Pancreas (tissue), 10 donors: ENCODE results near the gene AOAH. TPM values are rescaled to one million over a fixed set of nuclear protein-coding genes. Genes with fewer than 3 reads are reported as not detected.

Experiments used
- ATAC-seq, 4 donors: fragments of 200-7000 bp; cut with Tn5 transposase; one replicate each; pipeline versions ENCODE4 v1.8.0 to v1.9.1; 2020; ENCODE audit warnings: mild to moderate bottlenecking in 4 of 4, moderate library complexity in 4 of 4
- DNase-seq, 6 donors: peaks; one replicate each; pipeline ENCODE4 v3.0.0-alpha.2; 2020
- FAIRE-seq: peaks from 2 replicates; lab custom pipeline; 2012; peaks lifted over from hg19 to GRCh38; lab: Jason Lieb, UNC
- H3K27ac ChIP-seq, 4 donors: fragments of 200-600 bp; sonication (generic); 1 replicate in 3 of 4; 2 replicates in 1 of 4; pipeline versions ENCODE4 v1.5.0 to v1.8.0; 2020
- H3K27me3 ChIP-seq, 4 donors: fragments of 200-600 bp; one replicate each; pipeline ENCODE4 v1.8.0; 2021
- H3K36me3 ChIP-seq, 3 donors: fragments of 200-600 bp; sonication (generic) in 1 of 3; one replicate each; pipeline versions ENCODE4 v1.5.0 to v1.8.0; 2020 to 2021
- H3K4me1 ChIP-seq, 3 donors: fragments of 200-600 bp; one replicate each; pipeline ENCODE4 v1.8.0; 2021
- H3K4me3 ChIP-seq, 4 donors: fragments of 200-600 bp; sonication (generic) in 2 of 4; one replicate each; pipeline versions ENCODE4 v1.5.0 to v1.8.0; 2020 to 2021
- H3K9me3 ChIP-seq, 4 donors: fragments of 200-600 bp; one replicate each; pipeline ENCODE4 v1.8.0; 2021
- WGBS, 2 donors: extraction: QIAGEN DNeasy Blood & Tissue Kit; methylation state at CpG; one replicate each; pipeline ENCODE4 v1.1.7; 2013; 5-methylcytosine and 5-hydroxymethylcytosine counted together
- intact Hi-C, 3 donors: fragments of 100-400 bp; cut with DNase I; formaldehyde crosslinking; loops; one replicate each; pipeline versions ENCODE4 v1.11.1 to v1.14.2; 2022
- polyA plus RNA-seq, 2 donors: library from polyadenylated mRNA; stranded (reverse); fragments of 200-250 nt; gene quantifications; one replicate each; pipeline ENCODE4 v1.2.3, GENCODE V29; 2013
- total RNA-seq, 6 donors: library from RNA; stranded (reverse); fragmentation: NEBNext Ultra II Directional in 4 of 6; extraction: Animal tissue kit (Norgen Biotek cat#: 25700) in 4 of 6; gene quantifications; one replicate each; pipeline versions ENCODE4 v1.2.1 to v1.2.4, GENCODE V29; 2021 to 2023
- TF ChIP-seq, protein P1 (sequence below), 4 donors: fragments of 200-600 bp; sonication (generic) in 3 of 4; IDR thresholded peaks; one replicate each; pipeline versions ENCODE4 v1.5.0 to v1.8.0; 2021; ENCODE audit warnings: antibody characterized with exemption in 4 of 4
- donor health status: healthy with polysubstance abuse.
- donor health status: DM: no; HTN: no; CAD: no; lungs with moderate emphysema.
- donor health status: DM: no; HTN: no; CAD: no.
- donor health status: control.
- donor health status: control.
- donor health status: Bipolar disorder and iron deficiency.
- donor health status: DM: yes; HTN: yes; CAD: no.
- donor health status: DM: no; HTN: no; CAD: no.
- donor health status: DM: no; HTN: no; CAD: no.
- donor health status: DM: yes; HTN: yes; CAD: no.

AOAH gene
- total and polyA plus RNA-seq, 8 donors = 0.79 to 9.0 (median 2.1) TPM

GRCh38 chr7:36749282-36749960, 25.1 kb upstream of the AOAH start:
- TF ChIP-seq, protein P1, sequence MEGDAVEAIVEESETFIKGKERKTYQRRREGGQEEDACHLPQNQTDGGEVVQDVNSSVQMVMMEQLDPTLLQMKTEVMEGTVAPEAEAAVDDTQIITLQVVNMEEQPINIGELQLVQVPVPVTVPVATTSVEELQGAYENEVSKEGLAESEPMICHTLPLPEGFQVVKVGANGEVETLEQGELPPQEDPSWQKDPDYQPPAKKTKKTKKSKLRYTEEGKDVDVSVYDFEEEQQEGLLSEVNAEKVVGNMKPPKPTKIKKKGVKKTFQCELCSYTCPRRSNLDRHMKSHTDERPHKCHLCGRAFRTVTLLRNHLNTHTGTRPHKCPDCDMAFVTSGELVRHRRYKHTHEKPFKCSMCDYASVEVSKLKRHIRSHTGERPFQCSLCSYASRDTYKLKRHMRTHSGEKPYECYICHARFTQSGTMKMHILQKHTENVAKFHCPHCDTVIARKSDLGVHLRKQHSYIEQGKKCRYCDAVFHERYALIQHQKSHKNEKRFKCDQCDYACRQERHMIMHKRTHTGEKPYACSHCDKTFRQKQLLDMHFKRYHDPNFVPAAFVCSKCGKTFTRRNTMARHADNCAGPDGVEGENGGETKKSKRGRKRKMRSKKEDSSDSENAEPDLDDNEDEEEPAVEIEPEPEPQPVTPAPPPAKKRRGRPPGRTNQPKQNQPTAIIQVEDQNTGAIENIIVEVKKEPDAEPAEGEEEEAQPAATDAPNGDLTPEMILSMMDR (IDR thresholded peaks at IDR 0.05) = no peak
- peak overlapping the region in 3 of 4 donors; percentile 17 to 37 (median 32) for H3K4me3 ChIP-seq
- H3K27ac ChIP-seq = peak overlapping the region; percentile 63 to 85 (median 78)
- no peaks in the 10 kb centered on the region for H3K36me3 ChIP-seq
- DNase-seq (no peak), FAIRE-seq (no peak), ATAC-seq (no peak)
- H3K4me1 ChIP-seq = peaks cover 0 to 22% (median under 1%) of the 10 kb centered on the region in 3 donors
- intact Hi-C loops = no loop called here
- no peaks in the 10 kb centered on the region for H3K9me3 ChIP-seq
- H3K27me3 ChIP-seq = no peaks in the 10 kb centered on the region
- 69 to 71% methylated on average over 2 of the region's 2 CpGs for WGBS, 2 donors

GRCh38 chr7:36748017-36748487, 23.8 kb upstream of the AOAH start:
- TF ChIP-seq, protein P1 (IDR thresholded peaks at IDR 0.05) = no peak
- FAIRE-seq = no peak
- H3K4me1 ChIP-seq = peaks cover 0 to 22% (median 0%) of the 10 kb centered on the region in 3 donors
- peak overlapping the region; percentile 63 to 85 (median 78) for H3K27ac ChIP-seq
- no peak for DNase-seq
- intact Hi-C loops = no loop called here
- ATAC-seq = no peak
- no peaks in the 10 kb centered on the region for H3K9me3 ChIP-seq
- no peaks in the 10 kb centered on the region for H3K27me3 ChIP-seq
- WGBS, 2 donors = 65 to 69% methylated on average over 7 of the region's 7 CpGs
- H3K36me3 ChIP-seq = no peaks in the 10 kb centered on the region
- peak overlapping the region in 3 of 4 donors; percentile 17 to 37 (median 32) for H3K4me3 ChIP-seq

GRCh38 chr7:36747280-36748016, 23.2 kb upstream of the AOAH start:
- no peak for FAIRE-seq
- TF ChIP-seq, protein P1 (IDR thresholded peaks at IDR 0.05) = no peak

DNA sequence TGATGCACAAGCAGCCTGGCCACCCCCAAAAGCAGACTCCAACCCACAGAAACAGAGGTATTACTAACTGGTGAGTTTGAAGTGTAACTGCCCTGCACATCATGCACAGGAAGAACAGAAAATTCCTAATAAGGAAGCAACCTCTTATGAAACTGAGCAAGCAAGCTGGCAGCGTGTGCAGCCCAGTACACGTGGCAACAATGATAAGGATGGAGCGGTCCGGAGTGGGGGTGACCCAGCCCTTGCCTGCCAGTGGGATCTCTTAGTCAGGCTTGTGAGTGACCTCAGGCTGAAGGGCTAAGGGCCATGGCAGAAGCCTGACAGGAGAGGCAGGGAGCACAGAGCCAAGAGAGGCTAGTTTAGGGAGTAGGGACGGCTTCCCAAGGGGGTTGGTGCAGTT, 22.1 kb upstream of the AOAH start:
- peak overlapping the region; percentile 59 to 85 (median 76) for H3K27ac ChIP-seq
- H3K36me3 ChIP-seq = no peaks in the 10 kb centered on the region
- H3K27me3 ChIP-seq = no peaks in the 10 kb centered on the region
- FAIRE-seq (no peak), DNase-seq (peak; percentile 59 to 75 (median 64)), ATAC-seq (peak; percentile 67 to 85 (median 80))
- WGBS, 2 donors = 18 to 25% methylated on average over 5 of the region's 5 CpGs
- no peak overlapping the region for H3K4me3 ChIP-seq
- peaks cover 0 to 22% (median 0%) of the 10 kb centered on the region in 3 donors for H3K4me1 ChIP-seq
- intact Hi-C loops = no loop called here
- TF ChIP-seq, protein P1 (IDR thresholded peaks at IDR 0.05) = no peak
- H3K9me3 ChIP-seq = no peaks in the 10 kb centered on the region

More at GRCh38 chr7:36747280-36748016, 23.2 kb upstream of the AOAH start:
- no peaks in the 10 kb centered on the region for H3K27me3 ChIP-seq
- H3K27ac ChIP-seq = peak overlapping the region; percentile 63 to 85 (median 78)
- H3K36me3 ChIP-seq = no peaks in the 10 kb centered on the region
- H3K4me3 ChIP-seq = peak overlapping the region in 3 of 4 donors; percentile 17 to 37 (median 32)
- DNase-seq (peak in 4 of 6 donors; percentile 42 to 66 (median 55)), ATAC-seq (peak; percentile 74 to 82 (median 78))
- peaks cover 0 to 22% (median 0%) of the 10 kb centered on the region in 3 donors for H3K4me1 ChIP-seq
- intact Hi-C loops = no loop called here
- no peaks in the 10 kb centered on the region for H3K9me3 ChIP-seq
- 28 to 29% methylated on average over 4 of the region's 4 CpGs for WGBS, 2 donors
